HG03066 (cell line): ENCODE measurements around the gene MICAL2.
"Not testable (repeated sequence)": the region's sequence is repeated elsewhere in the genome, so short reads cannot be mapped to it uniquely, and the experiment has no call there.

Experiments
- ATAC-seq: cut with Tn5 transposase; IDR thresholded peaks from one replicate; pipeline ENCODE4 v1.9.1; 2021; ENCODE audit warnings: low read depth; ENCODE audit not compliant: unreplicated experiment

The MICAL2 gene

DNA sequence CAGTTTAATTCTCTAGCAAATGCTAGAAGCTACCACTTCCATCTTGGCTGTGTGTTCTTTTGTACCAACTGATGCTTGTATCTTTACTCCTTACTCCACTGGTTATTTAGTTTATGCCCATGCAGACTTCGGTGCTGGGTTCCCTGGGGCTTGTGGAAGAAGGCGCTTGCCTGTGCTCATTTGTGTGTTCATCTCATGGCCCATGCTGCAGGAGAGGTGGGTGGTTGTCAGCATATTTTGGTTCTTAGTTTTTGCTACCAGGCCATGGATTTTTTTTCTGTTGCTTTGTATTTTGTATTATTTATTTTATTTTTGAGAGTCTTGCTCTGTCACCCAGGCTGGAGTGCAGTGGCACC, 22.4 kb downstream of the MICAL2 start:
- no peak for ATAC-seq

DNA sequence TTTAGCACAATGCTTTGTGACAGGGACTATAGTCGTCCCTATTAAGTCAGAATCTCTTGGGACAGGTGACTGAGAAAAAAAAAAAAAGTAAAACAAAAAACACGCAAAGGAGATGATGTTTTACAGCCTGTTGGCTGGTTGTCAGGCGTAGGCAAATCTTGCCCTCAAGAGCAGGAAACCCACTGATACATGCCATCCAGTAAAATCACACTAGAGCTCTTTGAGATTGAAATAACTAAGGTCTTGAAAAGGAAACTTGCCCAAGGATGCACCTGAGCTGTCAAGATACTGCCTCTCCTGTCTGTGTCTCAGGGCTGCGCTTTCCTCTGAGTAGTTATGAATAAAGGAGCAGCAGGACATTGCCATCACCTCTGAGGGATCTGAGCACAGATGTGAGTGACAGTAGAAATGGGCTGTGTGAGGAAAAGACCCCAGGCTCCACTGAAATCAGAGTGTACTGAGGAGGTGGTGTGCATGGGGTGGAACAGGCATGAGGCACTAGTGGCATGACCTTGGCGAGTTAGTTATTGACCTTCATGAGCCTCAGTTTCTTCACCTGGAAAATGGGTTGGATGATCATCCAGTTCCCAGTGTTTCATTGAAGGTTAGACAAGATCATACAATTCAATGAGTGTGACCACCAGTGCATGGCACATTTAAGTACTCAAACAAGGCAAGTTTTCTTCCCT, 23.3 kb downstream of the MICAL2 start:
- no peak for ATAC-seq

DNA sequence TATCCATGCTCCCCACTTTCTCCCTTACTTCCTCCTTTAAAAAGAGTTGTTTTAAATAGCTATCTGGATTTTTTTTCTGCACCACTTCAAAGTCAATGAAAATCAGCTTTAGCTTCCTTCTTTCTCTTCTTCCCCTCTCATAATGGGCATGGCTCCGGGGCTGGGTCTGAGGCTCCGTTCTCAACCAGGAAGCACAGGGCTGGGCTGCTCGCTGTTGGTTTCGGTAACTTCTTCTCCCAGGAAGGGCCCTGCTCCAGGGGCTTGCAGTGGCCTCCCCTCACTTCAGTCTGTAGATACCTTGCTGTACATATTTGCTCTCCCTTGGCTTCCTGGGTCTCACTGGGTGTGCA, 23.8 kb downstream of the MICAL2 start:
- no peak for ATAC-seq

DNA sequence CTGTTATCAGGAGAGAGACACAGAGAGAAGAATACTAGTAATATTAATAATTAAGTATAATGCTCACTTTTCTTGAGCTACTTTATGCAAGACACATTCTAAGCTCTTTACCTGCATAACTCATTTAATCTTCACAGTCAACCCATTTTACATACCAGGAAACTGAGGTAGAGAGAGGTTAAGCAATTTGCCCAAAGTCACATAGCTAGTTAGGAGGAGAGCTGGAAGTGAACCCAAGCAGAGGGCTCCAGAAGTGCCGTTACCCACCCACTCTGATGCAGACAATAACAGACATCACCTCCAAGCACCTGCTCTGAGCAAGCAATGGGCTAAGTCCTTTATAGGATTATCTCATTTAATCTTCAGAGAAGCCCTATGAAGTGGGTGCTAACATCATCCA, 24.8 kb downstream of the MICAL2 start:
- no peak for ATAC-seq

DNA sequence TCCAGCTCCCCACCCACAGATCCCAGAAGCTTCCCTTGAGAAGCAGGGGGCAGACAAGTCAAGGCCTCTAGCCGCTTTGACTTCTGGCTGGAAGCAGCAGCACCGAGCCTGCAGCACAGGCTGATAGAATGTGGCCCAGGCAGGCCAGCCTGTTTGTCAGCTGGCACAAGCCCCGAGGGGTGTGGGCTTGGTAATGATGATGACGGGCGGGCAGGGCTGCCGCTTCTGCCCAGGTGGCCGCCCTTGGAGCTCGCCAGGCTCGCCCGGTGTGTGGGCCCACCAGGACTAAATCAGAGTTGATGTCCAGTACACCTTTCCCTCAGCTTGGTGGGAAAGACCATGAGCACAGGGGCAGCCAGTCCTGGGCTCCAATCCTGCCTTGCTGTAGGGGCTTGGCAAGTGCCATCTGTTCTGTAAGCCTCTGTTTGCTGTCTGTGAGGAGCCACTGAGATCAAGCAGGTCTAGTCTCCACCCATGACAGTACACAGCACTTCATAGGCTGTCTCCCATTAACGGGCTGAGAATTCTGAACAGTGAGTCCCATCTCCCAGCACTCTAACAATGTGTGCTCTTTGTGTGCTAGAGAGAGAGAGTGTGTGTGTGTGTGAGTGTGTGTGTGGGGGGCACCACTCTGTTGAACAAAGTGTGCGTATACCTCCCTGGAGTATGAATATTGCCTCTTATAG, 26.8 kb downstream of the MICAL2 start:
- no peak for ATAC-seq

DNA sequence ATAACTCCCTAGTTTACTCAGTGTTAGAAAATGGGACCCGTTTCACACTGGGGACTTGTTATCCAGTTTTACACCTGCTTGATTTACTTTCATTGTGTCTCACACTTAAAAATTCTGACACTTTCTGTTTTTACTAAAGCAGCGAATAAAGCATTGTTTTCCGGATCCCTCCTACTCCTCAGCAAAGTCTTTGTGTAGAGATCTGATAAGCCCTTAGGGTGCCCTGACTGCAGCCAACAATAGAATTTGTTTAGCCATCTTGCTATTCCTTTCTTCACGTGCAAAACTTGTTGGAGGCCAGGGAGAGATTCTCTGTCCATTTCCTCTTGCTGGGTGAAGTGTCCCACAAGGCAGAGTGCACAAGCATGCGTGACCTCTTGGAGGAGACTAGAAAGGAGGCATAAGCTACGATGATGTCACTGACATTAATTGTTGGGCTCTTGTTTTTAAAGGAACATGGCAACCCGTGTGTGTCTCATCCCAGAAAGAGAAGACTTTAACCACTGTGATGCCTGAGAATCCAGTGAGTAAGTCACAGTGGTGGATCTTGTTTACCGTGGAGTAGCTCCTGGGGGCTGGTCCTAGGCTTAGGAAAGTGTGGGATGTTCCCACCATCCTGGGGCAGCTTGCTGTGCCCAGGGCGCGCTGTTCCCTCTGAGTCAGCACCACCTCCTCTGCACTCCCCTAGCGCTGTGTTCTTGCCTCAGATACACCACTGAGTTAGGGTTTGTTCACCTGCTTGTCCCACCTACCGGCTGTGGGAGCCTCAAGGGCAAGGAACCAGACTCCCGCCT, 27.7 kb downstream of the MICAL2 start:
- no peak for ATAC-seq

DNA sequence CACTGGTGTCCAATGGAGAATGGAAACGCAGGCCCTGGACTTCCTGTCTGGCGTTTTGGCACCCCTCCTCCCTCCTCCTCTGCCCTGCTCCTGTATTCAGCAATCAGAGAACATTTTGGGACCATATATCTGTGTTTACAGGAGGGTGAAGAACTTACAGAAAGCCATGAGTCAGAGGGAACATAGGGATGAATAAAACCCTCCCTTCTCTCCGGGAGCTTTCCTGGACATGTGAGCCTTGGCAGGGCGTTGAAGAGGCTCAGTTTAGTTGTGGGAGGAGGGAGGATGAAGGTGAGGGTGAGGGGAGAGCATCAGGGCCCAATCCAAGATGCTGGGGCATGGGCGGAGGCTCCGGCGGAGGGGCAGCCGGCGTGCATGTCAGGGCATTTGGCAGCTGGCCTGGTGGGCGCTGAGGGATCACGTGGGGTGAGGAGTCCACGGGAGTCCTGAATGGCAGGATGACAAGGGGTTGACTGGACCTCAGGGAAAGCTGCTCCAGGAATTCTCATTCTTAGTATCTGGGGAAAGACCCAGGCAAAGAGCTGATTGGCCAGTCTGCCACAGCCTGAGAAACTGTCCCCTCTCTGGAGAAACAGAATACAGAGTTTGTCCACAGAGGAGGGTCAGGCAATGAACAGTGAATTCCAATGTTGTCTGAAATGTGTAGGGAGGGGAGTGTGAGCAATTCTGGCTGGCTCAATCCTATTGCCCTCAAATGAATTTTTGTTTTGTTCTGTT, 28.9 kb downstream of the MICAL2 start:
- no peak for ATAC-seq

DNA sequence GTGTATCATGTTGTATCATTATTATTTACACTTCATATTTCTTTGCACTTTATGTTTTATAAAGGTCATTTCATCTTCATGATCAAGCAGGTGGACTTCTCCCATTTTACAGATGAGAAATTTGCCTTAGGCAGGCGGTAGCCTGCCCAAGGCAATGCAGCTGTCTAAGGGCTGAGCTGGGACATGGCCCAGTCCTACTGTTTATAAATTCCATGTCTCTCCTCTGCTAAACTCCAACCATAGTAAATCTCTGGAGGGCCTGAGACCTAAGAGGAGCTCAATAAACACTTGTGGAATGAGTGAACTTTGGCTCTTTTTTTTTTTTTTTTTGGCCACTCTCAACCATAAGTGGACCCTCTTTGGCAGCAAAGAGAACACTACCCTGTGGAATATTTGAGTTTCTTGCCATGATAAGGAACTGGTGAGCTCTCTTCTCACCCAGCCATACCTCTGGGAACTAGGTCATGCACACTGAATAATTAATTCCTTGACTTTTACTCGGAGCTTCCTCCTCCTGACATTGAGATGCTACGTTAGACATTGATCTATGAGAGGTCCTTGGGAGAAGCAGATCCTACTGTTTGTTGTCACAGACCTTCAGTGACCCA, 29.9 kb downstream of the MICAL2 start:
- ATAC-seq = no peak

DNA sequence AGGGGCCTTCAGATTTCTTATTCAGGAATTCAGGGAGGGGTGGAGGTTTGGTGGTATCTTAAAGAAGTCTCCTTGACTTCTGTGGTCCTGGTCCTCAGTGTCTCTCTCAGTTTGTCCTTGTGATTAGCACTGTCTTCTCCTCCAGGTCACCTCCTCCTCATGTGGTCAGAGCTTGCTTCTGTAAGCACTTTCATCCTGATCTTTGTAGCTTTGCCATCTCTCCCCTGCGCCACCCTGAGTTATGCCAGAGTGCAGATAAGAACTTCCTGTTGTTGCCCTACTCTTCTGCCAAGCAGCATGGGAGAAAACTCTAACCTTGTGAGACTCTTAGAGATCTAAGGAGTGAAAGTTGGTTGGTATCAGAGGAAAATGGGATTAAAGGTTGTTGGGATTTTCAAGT, 30.9 kb downstream of the MICAL2 start:
- no peak for ATAC-seq

DNA sequence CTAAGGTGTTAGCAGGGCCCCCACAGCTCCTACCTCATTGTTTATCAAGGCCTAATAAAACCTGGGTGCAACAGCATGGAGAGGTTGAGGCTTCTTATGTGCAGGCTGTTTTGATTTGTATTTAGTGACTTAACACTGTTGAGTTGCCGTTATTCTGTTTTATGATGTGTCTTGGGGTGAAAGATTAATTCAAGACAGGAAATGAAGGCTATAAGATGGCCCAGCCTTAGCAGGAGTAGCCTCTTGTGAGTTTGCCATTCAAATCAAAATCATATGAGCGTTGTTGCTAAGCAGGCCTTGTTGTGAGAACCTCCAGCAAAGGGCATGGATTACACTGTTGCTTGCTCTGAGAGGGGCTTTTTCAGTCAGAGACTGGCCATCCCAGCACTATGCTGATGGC, 31.8 kb downstream of the MICAL2 start:
- ATAC-seq = no peak

DNA sequence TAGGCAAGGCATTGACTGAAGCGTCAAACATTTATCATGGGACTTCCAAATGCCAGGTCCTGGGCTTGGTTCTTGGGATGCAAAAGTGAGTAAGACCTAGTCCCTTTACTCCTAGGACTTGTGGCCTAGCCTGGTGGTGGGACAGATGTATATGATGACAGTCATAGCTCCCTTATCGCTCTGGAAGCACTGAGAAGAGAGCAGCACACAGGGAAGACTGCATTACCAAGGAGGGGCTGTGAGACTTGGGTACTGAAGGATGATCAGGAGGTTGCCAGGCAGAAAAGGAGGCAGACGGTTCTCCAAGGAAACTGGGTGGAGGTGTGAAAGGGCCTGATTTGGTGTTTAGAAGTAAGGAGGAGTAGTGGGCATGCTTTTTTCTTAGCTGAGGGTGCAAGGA, 32.5 kb downstream of the MICAL2 start:
- ATAC-seq = no peak

DNA sequence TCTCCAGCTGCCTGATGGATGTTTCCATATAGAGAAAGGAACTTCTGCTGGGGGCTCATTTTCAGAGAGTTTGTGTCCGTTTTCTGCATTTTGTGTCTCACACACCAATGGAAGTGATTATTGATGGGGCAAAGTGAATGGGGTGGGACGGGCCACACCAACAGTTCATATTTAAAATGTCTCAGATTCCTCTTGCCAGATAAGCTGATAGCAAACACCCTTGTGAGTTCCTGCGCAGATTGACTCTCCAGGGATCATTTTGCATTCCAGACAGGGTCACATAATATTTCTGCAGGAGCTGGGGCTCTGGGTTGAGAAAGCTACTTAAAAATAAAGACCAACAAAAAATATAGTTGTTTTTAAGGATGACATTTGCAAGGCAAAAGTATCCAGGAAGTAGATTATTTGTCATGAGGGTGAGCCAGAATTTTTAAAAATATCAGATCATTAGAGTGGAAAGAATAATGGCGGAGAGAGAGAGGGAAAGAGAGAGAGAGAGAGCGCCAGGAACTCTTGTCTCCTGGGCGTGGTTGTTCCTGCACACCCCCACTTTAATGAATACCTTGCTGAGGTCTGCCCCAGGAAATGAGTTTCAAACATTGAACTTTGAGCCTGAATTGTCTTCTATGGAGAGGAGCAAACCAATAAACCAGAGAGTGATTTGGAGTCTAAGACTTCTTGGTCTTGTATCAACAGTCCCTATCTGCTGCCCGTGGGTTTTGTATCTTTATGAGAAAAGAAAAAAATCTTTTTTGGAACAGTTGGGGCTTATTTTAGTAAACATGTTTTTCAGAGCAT, 33.3 kb downstream of the MICAL2 start:
- ATAC-seq = no peak

DNA sequence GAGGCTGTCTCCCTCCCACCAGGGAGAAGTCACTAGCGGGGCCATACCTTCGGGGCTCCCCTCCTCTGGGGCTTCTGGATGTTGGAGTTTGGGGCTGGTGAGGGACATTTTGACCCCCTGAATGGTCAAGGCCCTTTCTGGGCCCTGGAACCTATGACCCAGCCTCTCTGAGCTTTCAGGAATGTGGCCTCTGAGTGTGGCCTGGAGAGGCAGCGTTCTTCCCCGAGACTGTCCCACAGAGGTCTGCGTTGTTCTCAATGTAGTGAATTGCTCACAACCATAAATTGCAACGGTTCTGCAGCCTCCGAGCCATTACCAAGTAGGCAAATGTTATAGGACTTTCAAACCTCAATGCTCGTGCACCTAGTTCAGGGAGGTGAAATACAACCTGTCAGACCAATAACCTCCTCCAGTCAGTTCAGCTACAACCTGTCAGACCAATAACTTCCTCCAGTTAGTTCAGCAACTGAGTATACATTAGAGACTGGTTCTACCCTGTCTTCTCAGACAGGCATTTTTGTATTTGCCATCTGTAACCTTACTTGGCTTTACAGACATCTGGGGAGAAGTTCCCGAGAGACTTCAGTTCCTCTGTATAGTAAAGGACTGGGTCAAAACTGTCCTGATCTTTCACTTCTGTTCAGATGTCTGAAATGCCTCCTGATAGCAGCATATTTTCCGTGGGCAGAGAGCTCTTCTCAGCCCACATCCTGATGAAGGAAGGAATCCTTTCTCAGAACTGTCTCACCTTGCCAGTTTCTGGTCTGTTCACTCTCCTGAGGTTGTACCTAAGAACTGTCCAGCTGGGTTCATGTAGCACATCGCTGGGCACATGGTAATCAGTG, 34.2 kb downstream of the MICAL2 start:
- no peak for ATAC-seq

DNA sequence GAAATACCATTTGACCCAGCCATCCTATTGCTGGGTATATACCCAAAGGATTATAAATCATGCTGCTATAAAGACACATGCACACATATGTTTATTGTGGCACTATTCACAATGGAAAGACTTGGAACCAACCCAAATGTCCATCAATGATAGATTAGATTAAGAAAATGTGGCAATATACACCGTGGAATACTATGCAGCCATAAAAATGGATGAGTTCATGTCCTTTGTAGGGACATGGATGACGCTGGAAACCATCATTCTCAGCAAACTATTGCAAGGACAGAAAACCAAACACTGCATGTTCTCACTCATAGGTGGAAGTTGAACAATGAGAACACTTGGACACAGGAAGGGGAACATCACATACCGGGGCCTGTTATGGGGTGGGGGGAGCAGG, 36.3 kb downstream of the MICAL2 start:
- ATAC-seq = not testable (repeated sequence)

DNA sequence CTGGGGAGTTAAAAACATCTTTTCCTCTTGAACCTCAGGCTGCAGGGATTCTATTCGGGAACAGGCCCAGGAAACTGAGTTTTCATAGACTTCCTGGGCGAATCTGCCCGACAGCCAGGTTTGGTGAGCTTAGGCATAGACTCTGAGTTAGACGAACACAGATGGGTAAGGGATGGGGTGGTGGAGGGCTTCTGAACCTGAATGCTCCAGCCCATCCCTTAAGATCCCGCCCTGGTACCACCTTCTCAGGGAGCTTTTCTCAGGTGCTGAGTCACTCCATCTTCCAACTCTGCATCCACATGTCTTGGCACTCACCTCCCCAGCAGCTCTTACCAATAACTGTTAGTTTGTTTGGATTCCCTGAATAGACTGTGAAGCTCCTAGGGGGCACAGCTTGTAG, 37.4 kb downstream of the MICAL2 start:
- ATAC-seq = no peak

DNA sequence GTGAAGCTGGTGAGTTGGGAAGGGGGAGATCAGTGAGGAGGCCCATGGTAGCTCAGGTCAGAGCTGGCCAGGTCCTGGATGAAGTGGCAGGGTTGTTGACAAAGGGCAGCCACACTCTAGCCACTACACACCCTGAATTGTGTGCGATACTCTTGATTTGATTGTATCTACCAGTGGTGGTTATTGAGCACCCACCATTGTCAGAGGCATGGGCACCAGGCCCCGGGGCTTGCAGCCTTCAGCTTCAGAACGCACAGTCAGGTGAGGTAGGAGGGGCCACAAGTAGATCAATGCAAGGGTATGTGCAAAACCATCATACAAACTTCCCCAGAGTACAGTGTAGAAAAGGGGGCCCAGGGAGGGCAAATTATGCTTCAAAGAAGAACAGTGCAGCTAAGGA, 38.1 kb downstream of the MICAL2 start:
- ATAC-seq = no peak

DNA sequence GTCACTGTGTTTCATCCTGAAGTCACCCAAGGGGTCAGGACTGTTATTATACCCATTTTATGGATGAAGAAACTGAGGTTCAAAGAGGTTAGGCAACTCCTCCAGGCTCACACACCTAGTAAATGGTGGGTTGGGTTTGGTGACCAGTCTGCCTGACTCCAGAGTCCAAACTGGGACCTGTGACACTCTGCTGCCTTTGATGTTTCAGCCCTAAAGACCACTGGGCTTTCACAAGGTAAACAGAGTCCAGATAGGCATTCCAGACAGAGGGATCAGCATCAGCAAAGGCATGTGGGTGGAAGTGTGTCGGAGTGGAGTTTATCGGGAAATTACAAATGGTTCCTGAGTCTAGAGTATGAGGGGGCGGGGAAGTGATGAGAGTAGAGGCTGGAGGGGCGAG, 38.5 kb downstream of the MICAL2 start:
- no peak for ATAC-seq

DNA sequence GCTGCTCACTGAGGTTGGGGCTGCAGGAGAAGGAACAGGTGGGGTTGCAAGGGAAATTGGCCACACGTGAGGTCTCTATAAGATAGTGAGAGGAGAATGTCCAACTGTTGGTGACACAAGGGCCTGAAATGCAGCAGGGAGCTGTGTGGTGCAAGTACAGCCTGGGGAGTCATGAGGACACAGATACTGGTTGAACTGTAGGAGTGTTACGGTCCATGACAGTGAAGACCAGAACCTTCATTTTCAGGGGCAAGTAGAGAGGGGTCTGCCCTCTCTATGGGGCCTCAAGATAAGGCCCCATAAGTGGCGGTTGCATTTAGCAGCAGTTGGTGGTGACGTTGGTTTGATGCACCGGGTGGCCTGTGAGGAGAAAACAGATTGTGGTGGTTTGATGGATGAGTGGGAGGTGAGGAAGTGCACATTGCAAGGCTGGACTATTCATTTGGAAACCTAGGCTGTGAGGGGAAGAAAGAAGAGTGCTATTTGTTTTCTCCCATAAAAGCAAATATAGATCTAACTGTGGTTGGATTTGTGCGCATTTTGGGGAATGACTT, 39.4 kb downstream of the MICAL2 start:
- ATAC-seq = no peak

DNA sequence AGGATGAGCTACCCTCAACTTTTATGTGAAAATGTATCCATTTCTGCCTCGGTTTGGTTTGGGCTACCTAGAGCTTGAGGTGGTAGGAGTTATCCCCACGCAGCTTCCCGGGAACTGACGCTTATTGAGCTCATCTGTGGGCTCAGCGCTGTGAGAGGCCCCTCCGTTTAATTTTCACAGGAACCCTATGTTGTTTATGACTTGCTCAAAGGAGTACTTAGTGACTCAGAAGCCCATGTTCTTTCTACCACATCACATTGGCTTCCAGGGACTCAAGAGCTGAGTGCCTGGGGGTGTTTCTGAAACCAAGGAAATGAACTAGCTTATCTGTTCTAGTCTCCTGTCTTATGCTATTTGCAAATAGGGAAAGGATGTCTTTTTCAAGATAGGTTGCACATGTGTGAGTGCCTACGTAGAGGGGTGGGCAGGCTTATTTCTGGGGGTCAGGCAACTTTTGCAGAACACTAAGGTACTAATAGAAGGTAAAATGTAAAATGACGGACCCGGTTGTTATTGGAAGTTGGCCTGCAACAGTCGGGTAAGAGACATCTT, 40.5 kb downstream of the MICAL2 start:
- no peak for ATAC-seq
